Measurements from ENCODE around the gene BLMH.

Gene BLMH

DNA sequence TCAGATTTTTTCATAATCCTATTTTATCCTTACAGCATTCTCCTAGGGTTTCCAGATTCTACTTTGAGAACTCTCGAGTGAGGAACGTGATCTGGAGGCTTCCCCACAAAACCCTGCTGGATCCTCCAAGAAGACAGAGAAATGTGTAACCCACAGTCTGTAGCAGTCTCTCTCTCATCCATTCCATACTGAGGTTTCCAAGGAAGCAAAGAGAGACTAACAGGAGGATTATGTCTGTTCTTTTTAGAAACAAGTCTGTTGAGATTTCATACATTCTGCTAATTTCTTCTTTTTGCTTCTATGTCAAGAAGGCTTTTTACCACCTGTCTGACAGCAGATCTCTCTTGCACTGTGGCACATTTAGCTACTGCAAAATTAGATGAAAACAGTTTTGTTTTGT lies 23.4 kb upstream of the BLMH start:
- Histone ChIP-seq H3K27me3 (replicated peaks; ENCODE audit: control insufficient read depth, insufficient read depth, low read length) (peaks cover 1% of the 10 kb centered on the region; the same call in 1 of the 2 replicates), H3K4me3 (replicated peaks; ENCODE audit: low read depth, low read length) (no peak overlapping the region), H3K36me3 (ENCODE audit: control insufficient read depth, insufficient read depth, low read length) (no peaks in the 10 kb centered on the region)
- TF ChIP-seq, protein P1, sequence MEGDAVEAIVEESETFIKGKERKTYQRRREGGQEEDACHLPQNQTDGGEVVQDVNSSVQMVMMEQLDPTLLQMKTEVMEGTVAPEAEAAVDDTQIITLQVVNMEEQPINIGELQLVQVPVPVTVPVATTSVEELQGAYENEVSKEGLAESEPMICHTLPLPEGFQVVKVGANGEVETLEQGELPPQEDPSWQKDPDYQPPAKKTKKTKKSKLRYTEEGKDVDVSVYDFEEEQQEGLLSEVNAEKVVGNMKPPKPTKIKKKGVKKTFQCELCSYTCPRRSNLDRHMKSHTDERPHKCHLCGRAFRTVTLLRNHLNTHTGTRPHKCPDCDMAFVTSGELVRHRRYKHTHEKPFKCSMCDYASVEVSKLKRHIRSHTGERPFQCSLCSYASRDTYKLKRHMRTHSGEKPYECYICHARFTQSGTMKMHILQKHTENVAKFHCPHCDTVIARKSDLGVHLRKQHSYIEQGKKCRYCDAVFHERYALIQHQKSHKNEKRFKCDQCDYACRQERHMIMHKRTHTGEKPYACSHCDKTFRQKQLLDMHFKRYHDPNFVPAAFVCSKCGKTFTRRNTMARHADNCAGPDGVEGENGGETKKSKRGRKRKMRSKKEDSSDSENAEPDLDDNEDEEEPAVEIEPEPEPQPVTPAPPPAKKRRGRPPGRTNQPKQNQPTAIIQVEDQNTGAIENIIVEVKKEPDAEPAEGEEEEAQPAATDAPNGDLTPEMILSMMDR (IDR thresholded peaks at IDR 0.05; ENCODE audit: insufficient read depth, low read length, poor library complexity, severe bottlenecking) = no peak
- DNase-seq (ENCODE audit: extremely low read depth, insufficient read length) = no peak

DNA sequence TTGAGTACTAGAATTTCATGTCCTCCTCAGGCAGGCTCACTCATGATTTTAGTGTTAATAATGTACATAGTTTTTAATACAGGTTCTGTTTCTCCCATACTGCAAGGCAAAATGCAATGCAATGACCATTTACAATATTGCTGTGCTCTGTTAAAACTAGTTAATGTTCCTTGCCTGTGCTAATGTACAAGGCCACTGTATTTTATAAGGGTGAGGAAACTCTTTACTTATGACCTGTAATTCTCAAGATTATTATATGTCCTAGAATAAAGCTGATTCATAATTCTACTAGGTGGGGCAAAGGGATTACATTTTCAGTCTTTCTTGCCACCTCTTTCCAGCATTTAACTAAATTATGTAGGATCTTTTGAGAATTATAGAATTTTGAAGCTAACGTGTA lies 22.7 kb upstream of the BLMH start:
- no peaks in the 10 kb centered on the region for H3K36me3 ChIP-seq (ENCODE audit: control insufficient read depth, insufficient read depth, low read length)
- TF ChIP-seq, protein P1 (IDR thresholded peaks at IDR 0.05; ENCODE audit: insufficient read depth, low read length, poor library complexity, severe bottlenecking) = no peak
- no peaks in the 10 kb centered on the region; the same call in 1 of the 2 replicates for H3K27me3 ChIP-seq (replicated peaks; ENCODE audit: control insufficient read depth, insufficient read depth, low read length)
- DNase-seq (ENCODE audit: extremely low read depth, insufficient read length) = no peak
- H3K4me3 ChIP-seq (replicated peaks; ENCODE audit: low read depth, low read length) = no peak overlapping the region

DNA sequence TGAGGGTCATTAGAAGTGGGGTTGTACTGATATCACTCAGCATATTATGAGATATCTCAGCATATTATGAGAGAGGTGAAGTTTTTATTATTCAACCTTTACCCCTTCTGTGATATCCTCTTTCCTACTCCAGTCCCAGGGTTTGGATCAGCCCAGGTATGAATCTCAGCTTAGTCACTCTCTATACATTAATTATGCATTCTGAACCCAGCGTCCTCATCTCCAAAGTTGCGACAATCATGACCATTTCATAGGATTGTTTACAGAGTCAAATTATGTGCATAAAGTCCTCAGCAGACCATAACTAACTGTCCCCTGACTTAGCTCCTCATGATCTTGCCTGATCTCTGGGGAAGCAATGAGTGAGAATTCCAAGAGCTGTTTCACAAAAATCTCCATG lies 20.5 kb upstream of the BLMH start:
- H3K27me3 ChIP-seq (replicated peaks; ENCODE audit: control insufficient read depth, insufficient read depth, low read length) = no peaks in the 10 kb centered on the region
- H3K36me3 ChIP-seq (ENCODE audit: control insufficient read depth, insufficient read depth, low read length) = no peaks in the 10 kb centered on the region
- TF ChIP-seq, protein P1 (IDR thresholded peaks at IDR 0.05; ENCODE audit: insufficient read depth, low read length, poor library complexity, severe bottlenecking) = no peak
- no peak overlapping the region for H3K4me3 ChIP-seq (replicated peaks; ENCODE audit: low read depth, low read length)
- no peak for DNase-seq (ENCODE audit: extremely low read depth, insufficient read length)

DNA sequence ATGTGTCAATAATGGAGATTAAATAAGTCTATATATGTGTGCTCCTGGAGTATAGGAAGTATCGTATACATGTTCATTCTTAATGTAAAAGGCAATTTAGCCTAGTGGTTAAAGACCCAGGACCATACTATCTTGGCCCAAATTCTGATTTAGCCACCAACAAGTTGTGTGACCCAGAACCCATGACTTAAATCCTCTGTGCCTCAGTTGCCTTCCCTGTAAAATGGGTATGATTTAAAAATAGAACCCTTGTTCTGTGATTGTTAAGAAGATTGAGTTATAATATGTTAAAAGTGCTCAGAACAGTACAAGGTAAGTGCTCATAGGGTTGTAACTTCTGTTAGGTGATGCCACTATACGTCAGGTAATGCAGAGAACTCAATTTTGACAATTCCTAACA lies 18.8 kb upstream of the BLMH start:
- TF ChIP-seq, protein P1 (IDR thresholded peaks at IDR 0.05; ENCODE audit: insufficient read depth, low read length, poor library complexity, severe bottlenecking) = no peak
- H3K4me3 ChIP-seq (replicated peaks; ENCODE audit: low read depth, low read length) = no peak overlapping the region

DNA sequence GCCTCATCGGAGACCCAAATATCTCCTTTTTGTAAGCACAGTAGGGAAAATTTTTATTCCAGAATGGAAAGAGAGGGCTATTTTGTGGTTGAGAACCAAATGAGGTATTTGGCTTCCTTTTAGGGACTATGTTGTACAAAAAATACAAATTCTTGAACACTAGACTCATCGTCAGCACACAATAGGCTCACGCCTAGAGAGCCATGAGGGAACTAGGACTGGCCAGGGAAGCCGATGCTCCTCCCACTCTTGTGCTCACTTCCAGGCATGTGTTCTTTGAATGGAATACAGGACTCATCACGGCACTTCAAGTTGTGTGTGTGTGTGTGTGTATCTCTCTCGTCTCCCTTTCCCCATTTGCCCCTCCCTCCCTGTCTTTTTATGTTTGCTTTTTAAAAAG lies 17.8 kb upstream of the BLMH start:
- TF ChIP-seq, protein P1 (IDR thresholded peaks at IDR 0.05; ENCODE audit: insufficient read depth, low read length, poor library complexity, severe bottlenecking) = no peak
- H3K27me3 ChIP-seq (replicated peaks; ENCODE audit: control insufficient read depth, insufficient read depth, low read length) = no peaks in the 10 kb centered on the region
- no peaks in the 10 kb centered on the region for H3K36me3 ChIP-seq (ENCODE audit: control insufficient read depth, insufficient read depth, low read length)
- no peak for DNase-seq (ENCODE audit: extremely low read depth, insufficient read length)
- H3K4me3 ChIP-seq (replicated peaks; ENCODE audit: low read depth, low read length) = no peak overlapping the region

More for the DNA sequence above, 18.8 kb upstream of the BLMH start:
- no peaks in the 10 kb centered on the region for H3K36me3 ChIP-seq (ENCODE audit: control insufficient read depth, insufficient read depth, low read length)
- no peaks in the 10 kb centered on the region for H3K27me3 ChIP-seq (replicated peaks; ENCODE audit: control insufficient read depth, insufficient read depth, low read length)
- no peak for DNase-seq (ENCODE audit: extremely low read depth, insufficient read length)

DNA sequence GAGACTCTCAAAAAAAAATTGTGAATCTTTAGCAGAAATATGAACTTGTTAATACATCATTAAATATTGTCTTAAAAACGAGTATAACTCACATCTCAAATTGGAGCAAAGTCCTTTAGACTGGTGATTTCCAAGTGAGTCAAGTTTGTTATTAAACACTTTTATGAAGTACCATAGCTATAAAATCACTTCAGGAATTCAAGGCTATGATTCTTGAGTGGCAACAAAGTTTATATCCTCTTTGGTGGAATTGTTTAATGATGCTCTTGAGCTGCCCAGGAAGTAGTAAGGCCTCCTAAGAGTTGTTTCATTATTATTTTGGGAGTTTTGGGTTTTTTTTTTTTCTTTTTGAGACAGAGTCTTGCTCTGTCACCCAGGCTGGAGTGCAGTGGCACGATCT lies 16.7 kb upstream of the BLMH start:
- no peak overlapping the region for H3K4me3 ChIP-seq (replicated peaks; ENCODE audit: low read depth, low read length)
- TF ChIP-seq, protein P1 (IDR thresholded peaks at IDR 0.05; ENCODE audit: insufficient read depth, low read length, poor library complexity, severe bottlenecking) = no peak
- no peak for DNase-seq (ENCODE audit: extremely low read depth, insufficient read length)
- H3K27me3 ChIP-seq (replicated peaks; ENCODE audit: control insufficient read depth, insufficient read depth, low read length) = no peaks in the 10 kb centered on the region
- no peaks in the 10 kb centered on the region for H3K36me3 ChIP-seq (ENCODE audit: control insufficient read depth, insufficient read depth, low read length)
